Fibroblast of skin of left quadriceps (primary cell): ENCODE results near the gene ZSWIM3.

Source experiments
- DNase-seq, 2 experiments: peaks; one replicate each; pipeline ENCODE4 v3.0.0-alpha.2; 2013; ENCODE audit warnings: low read depth in 2 of 2

Gene ZSWIM3

GRCh38 chr20:45927071-45927878 is 69.9 kb downstream of the ZSWIM3 start:
- no peak for DNase-seq
